T-cell (primary cell): Measurements from ENCODE around the gene PRDM12. TPM values are rescaled to one million over a fixed set of nuclear protein-coding genes. Genes with fewer than 3 reads are reported as not detected.

ENCODE experiments used
- ATAC-seq, 4 experiments: fragments of 200-7000 bp in 3 of 4; fragments of 150-1000 bp in 1 of 4; cut with Tn5 transposase; replicated peaks in 1 of 4; 1 replicate in 3 of 4; 2 replicates in 1 of 4; pipeline ENCODE4 v1.10.0; 2021; ENCODE audit warnings: moderate library complexity in 3 of 4, mild to moderate bottlenecking in 2 of 4, moderate number of reproducible peaks in 1 of 4
- CTCF ChIA-PET, 2 donors: fragments of 300-600 bp; sonication (Branson Sonifier 250); formaldehyde crosslinking; loops; one replicate each; lab custom pipeline; 2022; ENCODE audit warnings: antibody characterized with exemption in 2 of 2; lab: Charles Lee
- POLR2A ChIA-PET, 2 donors: fragments of 300-600 bp; sonication (Branson Sonifier 250); formaldehyde crosslinking; loops; one replicate each; lab custom pipeline; 2022; ENCODE audit warnings: antibody characterized with exemption in 2 of 2; lab: Charles Lee
- DNase-seq, 35 experiments: peaks; one replicate each; pipeline versions ENCODE4 v3.0.0 to v3.0.0-alpha.2; 2013 to 2023
- H3K27ac ChIP-seq: one replicate; pipeline ENCODE4 v1.5.1; 2013; ENCODE audit warnings: low read length
- H3K27me3 ChIP-seq, 2 experiments: replicated peaks in 1 of 2; 1 replicate in 1 of 2; 2 replicates in 1 of 2; pipeline versions ENCODE4 v1.6.1 to v1.7.0; 2013; ENCODE audit warnings: low read length in 1 of 2, mixed read lengths in 1 of 2; ENCODE audit not compliant: control insufficient read depth in 2 of 2, insufficient read depth in 2 of 2; ENCODE audit errors: extremely low read depth in 1 of 2
- H3K36me3 ChIP-seq, 2 donors: 1 replicate in 1 of 2; 2 replicates in 1 of 2; pipeline versions ENCODE4 v1.6.1 to v1.7.0; 2013; ENCODE audit warnings: low read length in 1 of 2; ENCODE audit not compliant: control insufficient read depth in 2 of 2, insufficient read depth in 1 of 2; ENCODE audit errors: extremely low read depth in 1 of 2
- H3K4me1 ChIP-seq, 2 experiments: 1 replicate in 1 of 2; 2 replicates in 1 of 2; pipeline versions ENCODE4 v1.6.1 to v1.7.0; 2013; ENCODE audit warnings: low read length in 2 of 2, mixed read lengths in 1 of 2; ENCODE audit not compliant: insufficient read depth in 2 of 2, control insufficient read depth in 1 of 2; ENCODE audit errors: extremely low read depth in 1 of 2
- H3K4me3 ChIP-seq, 2 donors: 1 replicate in 1 of 2; 2 replicates in 1 of 2; pipeline versions ENCODE4 v1.5.1 to v1.7.0; 2013; ENCODE audit warnings: mild to moderate bottlenecking in 2 of 2, low read length in 1 of 2, moderate library complexity in 1 of 2; ENCODE audit not compliant: control insufficient read depth in 1 of 2; ENCODE audit errors: extremely low read depth in 1 of 2
- H3K9me3 ChIP-seq: 2 replicates; pipeline ENCODE4 v1.7.0; 2013
- H3K27ac Mint-ChIP-seq, 2 donors: one replicate each; pipeline ENCODE4 v1.8.0; 2020 to 2021; ENCODE audit warnings: mild to moderate bottlenecking in 2 of 2, mixed read lengths in 2 of 2
- H3K27me3 Mint-ChIP-seq, 2 donors: one replicate each; pipeline ENCODE4 v1.8.0; 2021 to 2022; ENCODE audit warnings: mixed read lengths in 2 of 2
- H3K36me3 Mint-ChIP-seq: one replicate; pipeline ENCODE4 v1.8.0; 2021; ENCODE audit warnings: mixed read lengths
- H3K4me1 Mint-ChIP-seq, 3 donors: one replicate each; pipeline ENCODE4 v1.8.0; 2020 to 2022; ENCODE audit warnings: mixed read lengths in 3 of 3, mild to moderate bottlenecking in 1 of 3
- H3K4me3 Mint-ChIP-seq, 3 donors: one replicate each; pipeline ENCODE4 v1.8.0; 2020 to 2022; ENCODE audit warnings: mild to moderate bottlenecking in 3 of 3, mixed read lengths in 3 of 3, moderate library complexity in 3 of 3
- H3K9me3 Mint-ChIP-seq, 3 donors: one replicate each; pipeline ENCODE4 v1.8.0; 2020 to 2022; ENCODE audit warnings: mixed read lengths in 3 of 3
- WGBS: methylation state at CpG from one replicate; pipeline ENCODE4 v1.1.5; 2013; ENCODE audit warnings: missing lambda C conversion rate; ENCODE audit not compliant: insufficient coverage; 5-methylcytosine and 5-hydroxymethylcytosine counted together
- total RNA-seq, 35 experiments: library from RNA in 6 of 35; stranded (reverse) in 6 of 35; fragments of 120-200 nt in 1 of 35; gene quantifications; one replicate each; pipeline versions ENCODE4 v1.2.1 to v1.2.4 and lab custom pipeline; 2013 to 2026

Gene PRDM12
- total RNA-seq, 5 donors from 2014 or later (not counting 1 experiment from before 2014, with no cell fraction given) = 0.13 to 0.19 (median 0.16) TPM; not detected in 2

DNA sequence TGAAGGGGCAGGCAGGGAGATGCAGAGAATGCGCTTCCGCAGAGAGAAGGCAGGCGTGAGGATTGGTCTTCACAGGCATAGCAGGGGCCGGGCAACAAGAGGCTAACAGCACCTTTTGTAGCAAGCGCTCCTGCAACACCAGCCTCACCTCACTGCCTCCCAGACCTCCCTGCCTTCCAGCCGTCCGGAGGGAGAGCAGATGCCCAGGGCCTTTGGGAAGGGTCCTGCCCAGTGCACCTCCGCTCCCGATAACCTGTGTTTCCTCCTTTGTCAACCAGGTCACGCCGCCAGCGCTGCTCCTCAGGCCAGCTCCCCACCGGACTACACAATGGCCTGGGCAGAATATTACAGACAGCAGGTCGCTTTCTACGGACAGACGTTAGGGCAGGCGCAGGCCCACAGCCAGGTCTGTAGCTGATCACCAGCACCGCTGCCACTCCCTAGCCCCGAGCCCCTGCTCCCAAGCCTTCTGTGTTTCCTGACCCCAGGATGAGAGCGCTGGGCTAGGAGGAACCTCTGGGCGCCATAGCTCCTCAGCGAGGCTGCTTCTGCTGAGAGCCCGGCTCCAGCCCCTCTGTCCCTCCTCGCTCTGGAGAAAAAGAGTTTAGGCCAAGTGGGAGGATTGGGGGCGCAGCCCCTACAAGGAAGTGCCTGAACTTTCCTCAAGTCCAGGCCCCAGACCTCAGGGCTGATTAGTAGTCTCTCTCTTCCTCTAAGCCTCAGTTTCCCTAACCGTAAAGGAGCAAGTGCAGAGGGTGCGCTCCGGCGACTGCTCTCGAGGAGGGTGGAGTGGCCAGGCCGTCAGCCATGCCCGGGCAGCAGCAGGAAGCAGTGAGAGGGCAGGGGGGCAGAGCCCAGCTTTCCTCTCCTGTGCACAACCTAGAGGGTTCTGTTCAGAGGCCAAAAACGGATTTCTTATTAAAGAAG, 28.4 kb upstream of the PRDM12 start:
- Histone ChIP-seq H3K4me1 (no peaks in the 10 kb centered on the region), H3K4me3 (no peak overlapping the region), H3K36me3 (peaks cover 26 to 58% of the 10 kb centered on the region in 2 donors), H3K27me3 (no peaks in the 10 kb centered on the region), H3K27ac (no peak overlapping the region), H3K9me3 (no peaks in the 10 kb centered on the region)
- no peak overlapping the region for H3K4me3 Mint-ChIP-seq
- H3K4me1 Mint-ChIP-seq = no peaks in the 10 kb centered on the region
- ATAC-seq (no peak), DNase-seq (no peak)
- H3K9me3 Mint-ChIP-seq = no peaks in the 10 kb centered on the region
- ChIA-PET POLR2A (no interaction called here), CTCF (no interaction called here)
- WGBS = 96% methylated on average over 25 of the region's 33 CpGs
- H3K27ac Mint-ChIP-seq = no peak overlapping the region
- peaks cover 44% of the 10 kb centered on the region for H3K36me3 Mint-ChIP-seq
- H3K27me3 Mint-ChIP-seq = no peaks in the 10 kb centered on the region

DNA sequence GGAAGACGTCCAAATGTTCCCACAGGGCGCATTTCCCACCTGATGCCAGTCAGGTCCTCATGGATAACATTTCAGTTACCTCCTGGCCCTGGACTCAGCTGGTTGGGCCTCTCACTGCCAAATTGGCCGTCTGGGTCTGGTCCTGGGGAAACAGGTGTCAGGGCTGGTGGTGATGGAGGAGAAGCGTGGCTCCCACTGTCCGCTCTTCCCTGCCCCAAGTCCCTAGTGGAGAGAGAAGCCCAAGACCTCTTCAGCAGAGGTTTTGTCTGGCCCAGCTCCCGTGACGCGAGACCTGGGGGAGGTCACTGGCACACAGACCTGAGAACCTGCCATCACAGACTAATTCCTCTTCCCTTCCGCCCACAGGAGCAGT, 27.8 kb upstream of the PRDM12 start:
- CTCF ChIA-PET = no interaction called here
- no peaks in the 10 kb centered on the region for H3K27me3 Mint-ChIP-seq
- no peaks in the 10 kb centered on the region for H3K4me1 Mint-ChIP-seq
- ATAC-seq = no peak
- no peak overlapping the region for H3K4me3 Mint-ChIP-seq
- DNase-seq = no peak
- Histone ChIP-seq H3K27ac (no peak overlapping the region), H3K27me3 (no peaks in the 10 kb centered on the region), H3K4me1 (no peaks in the 10 kb centered on the region), H3K4me3 (no peak overlapping the region), H3K9me3 (no peaks in the 10 kb centered on the region), H3K36me3 (peaks cover 26 to 51% of the 10 kb centered on the region in 2 donors)
- H3K36me3 Mint-ChIP-seq = peaks cover 38% of the 10 kb centered on the region
- H3K9me3 Mint-ChIP-seq = no peaks in the 10 kb centered on the region
- POLR2A ChIA-PET = no interaction called here
- H3K27ac Mint-ChIP-seq = no peak overlapping the region
- WGBS = 96% methylated on average over 5 of the region's 9 CpGs

DNA sequence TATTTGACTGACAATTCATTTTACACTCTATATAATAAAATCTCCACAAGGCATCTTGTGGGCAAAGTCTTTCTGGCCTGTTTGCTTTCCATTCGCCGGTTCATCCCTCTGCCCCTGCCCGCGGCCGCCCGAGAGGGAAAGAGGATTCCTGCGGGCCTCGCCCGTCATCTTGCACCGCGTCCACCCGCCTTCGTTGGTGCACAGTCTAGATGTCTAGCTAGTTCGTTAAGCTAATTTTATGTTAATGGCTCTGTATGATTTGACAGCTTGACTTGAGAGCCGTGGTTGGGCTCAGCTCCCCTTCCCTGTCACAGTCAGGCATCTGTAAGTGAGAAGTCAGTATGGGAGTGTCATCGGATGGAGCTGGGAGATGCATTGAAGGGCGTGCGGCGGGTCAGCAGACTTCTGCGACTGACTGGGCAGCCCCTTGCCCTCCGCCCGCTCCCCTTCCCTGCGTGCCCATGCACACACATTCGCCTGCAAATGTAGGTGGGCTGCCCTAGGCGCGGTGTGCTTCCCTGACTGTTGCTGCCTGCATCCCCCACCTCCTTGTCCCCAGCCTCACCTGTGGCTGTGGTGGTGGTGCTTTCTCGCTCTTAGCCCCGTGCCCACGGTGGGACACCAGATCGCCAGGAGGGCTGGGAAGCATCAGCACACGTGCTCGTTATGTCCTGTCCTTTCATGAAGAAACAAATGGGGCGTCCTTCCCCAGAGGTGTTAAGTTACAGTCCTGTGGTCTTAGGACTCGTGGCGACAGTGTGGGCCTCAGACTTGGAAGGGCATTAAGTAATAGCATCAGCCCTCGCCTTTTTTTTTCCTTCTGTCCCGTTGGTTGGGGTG, 25.9 kb upstream of the PRDM12 start:
- H3K36me3 Mint-ChIP-seq = peaks cover 27% of the 10 kb centered on the region
- Histone ChIP-seq H3K4me3 (no peak overlapping the region), H3K36me3 (peaks cover 19 to 35% of the 10 kb centered on the region in 2 donors), H3K4me1 (no peaks in the 10 kb centered on the region), H3K27ac (no peak overlapping the region), H3K27me3 (peaks cover 0 to 2% of the 10 kb centered on the region in 2 experiments), H3K9me3 (no peaks in the 10 kb centered on the region)
- H3K27me3 Mint-ChIP-seq = no peaks in the 10 kb centered on the region
- no peak for ATAC-seq
- 95% methylated on average over 17 of the region's 37 CpGs for WGBS
- DNase-seq = no peak
- POLR2A ChIA-PET = no interaction called here
- no peaks in the 10 kb centered on the region for H3K4me1 Mint-ChIP-seq
- H3K9me3 Mint-ChIP-seq = no peaks in the 10 kb centered on the region
- CTCF ChIA-PET = no interaction called here
- H3K4me3 Mint-ChIP-seq = no peak overlapping the region
- H3K27ac Mint-ChIP-seq = no peak overlapping the region

DNA sequence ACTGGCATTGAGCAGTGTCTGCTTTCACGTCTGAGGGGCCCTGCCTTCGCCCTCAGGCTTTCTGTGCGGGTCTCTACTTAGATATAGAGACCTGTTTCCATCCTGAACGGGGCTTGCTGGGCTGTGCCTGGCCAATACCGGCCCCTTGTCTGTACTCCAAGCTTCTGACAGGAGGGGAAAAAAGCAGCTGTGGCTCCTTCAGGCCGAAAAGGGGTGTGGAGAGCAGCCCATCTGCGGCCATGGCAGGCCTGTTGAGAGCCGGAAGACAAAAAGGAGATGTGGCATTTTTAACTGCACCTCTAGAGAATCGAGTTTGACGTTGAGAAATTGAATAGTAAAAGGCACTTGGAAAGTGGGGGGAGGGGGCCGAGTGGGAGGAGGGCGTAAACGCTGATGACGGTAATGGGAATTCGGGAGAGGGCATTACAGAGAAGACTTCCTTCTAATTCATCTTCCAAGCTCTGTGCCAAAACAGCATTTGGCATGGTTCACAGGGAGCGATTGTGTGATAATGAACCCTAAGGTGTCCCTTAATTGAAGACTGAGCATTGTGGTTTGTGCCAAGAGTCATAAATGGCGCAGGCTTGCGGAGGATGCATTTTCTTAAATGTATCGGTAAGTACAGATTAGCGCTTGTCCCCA, 25.1 kb upstream of the PRDM12 start:
- Mint-ChIP-seq H3K27me3 (no peaks in the 10 kb centered on the region), H3K9me3 (no peaks in the 10 kb centered on the region), H3K4me1 (no peaks in the 10 kb centered on the region), H3K36me3 (peaks cover 27% of the 10 kb centered on the region), H3K4me3 (no peak overlapping the region), H3K27ac (no peak overlapping the region)
- ATAC-seq = no peak
- WGBS = 98% methylated on average over 6 of the region's 20 CpGs
- Histone ChIP-seq H3K27ac (no peak overlapping the region), H3K27me3 (peaks cover 0 to 2% of the 10 kb centered on the region in 2 experiments), H3K4me1 (no peaks in the 10 kb centered on the region), H3K9me3 (no peaks in the 10 kb centered on the region), H3K4me3 (no peak overlapping the region), H3K36me3 (peaks cover 13 to 28% of the 10 kb centered on the region in 2 donors)
- no peak for DNase-seq
- ChIA-PET POLR2A (no interaction called here), CTCF (no interaction called here)

GRCh38 chr9:130639866-130640555, 24.4 kb upstream of the PRDM12 start:
- H3K4me1 Mint-ChIP-seq = no peaks in the 10 kb centered on the region
- peaks cover 9 to 20% of the 10 kb centered on the region in 2 donors for H3K36me3 ChIP-seq
- ChIA-PET POLR2A (no interaction called here), CTCF (no interaction called here)
- no peak overlapping the region for H3K4me3 Mint-ChIP-seq
- H3K27ac ChIP-seq = no peak overlapping the region
- H3K4me3 ChIP-seq = no peak overlapping the region
- peaks cover 23% of the 10 kb centered on the region for H3K36me3 Mint-ChIP-seq
- no peaks in the 10 kb centered on the region for H3K9me3 ChIP-seq
- no peaks in the 10 kb centered on the region for H3K9me3 Mint-ChIP-seq
- H3K27ac Mint-ChIP-seq = no peak overlapping the region
- H3K4me1 ChIP-seq = no peaks in the 10 kb centered on the region
- peaks cover 0 to 2% of the 10 kb centered on the region in 2 experiments for H3K27me3 ChIP-seq
- DNase-seq (no peak), ATAC-seq (no peak)
- H3K27me3 Mint-ChIP-seq = no peaks in the 10 kb centered on the region
- WGBS = 88% methylated on average over 13 of the region's 17 CpGs

DNA sequence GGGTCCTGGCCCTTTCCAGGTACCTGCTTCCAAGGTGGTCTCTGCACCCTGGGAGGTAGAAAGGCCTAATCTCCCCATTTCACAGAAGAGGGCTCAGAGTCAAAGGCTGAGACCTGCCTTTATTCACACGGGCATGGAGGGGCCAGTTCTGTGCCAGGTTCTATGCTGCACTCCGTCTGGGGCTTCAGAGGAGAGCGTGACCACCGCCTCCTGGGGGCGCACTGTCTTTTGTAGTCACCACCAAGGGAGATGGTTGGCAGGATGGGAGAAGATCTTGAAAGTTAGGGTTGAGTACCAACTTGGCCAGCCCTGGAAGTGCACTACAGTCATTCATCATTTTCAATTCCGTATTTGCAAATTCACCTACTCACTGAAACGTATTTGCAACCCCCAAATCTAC, 23.7 kb upstream of the PRDM12 start:
- Histone ChIP-seq H3K4me3 (no peak overlapping the region), H3K36me3 (peaks cover 9 to 14% of the 10 kb centered on the region in 2 donors), H3K27ac (no peak overlapping the region), H3K27me3 (peaks cover 0 to 2% of the 10 kb centered on the region in 2 experiments), H3K4me1 (no peaks in the 10 kb centered on the region), H3K9me3 (no peaks in the 10 kb centered on the region)
- DNase-seq (no peak), ATAC-seq (no peak)
- POLR2A ChIA-PET = no interaction called here
- no peak overlapping the region for H3K4me3 Mint-ChIP-seq
- no peaks in the 10 kb centered on the region for H3K27me3 Mint-ChIP-seq
- no peaks in the 10 kb centered on the region for H3K4me1 Mint-ChIP-seq
- CTCF ChIA-PET = no interaction called here
- no peak overlapping the region for H3K27ac Mint-ChIP-seq
- WGBS = 62% methylated on average over 2 of the region's 7 CpGs
- H3K9me3 Mint-ChIP-seq = peaks cover under 1 to 2% (median 2%) of the 10 kb centered on the region in 3 donors
- H3K36me3 Mint-ChIP-seq = peaks cover 23% of the 10 kb centered on the region
